ENCODE data around the gene CDH12.

- TF ChIP-seq CTCF (IDR thresholded peaks at IDR 0.05) (no peak), POLR2A (IDR thresholded peaks at IDR 0.05) (no peak)
These were observed 602.6 kb downstream of the CDH12 start for GRCh38 chr5:22250528-22250927.
